Adipocyte (in vitro differentiated cells): Measurements from ENCODE around the gene TFR2.
"Not testable (repeated sequence)": the region's sequence is repeated elsewhere in the genome, so short reads cannot be mapped to it uniquely, and the experiment has no call there.

Experiments
- DNase-seq: peaks from one replicate; pipeline ENCODE4 v3.0.0-alpha.2; 2015; ENCODE audit warnings: low read depth
- H3K27me3 ChIP-seq: replicated peaks from 2 replicates; pipeline ENCODE4 v1.7.0; 2013; ENCODE audit warnings: mild to moderate bottlenecking, low read length, moderate library complexity; ENCODE audit not compliant: control insufficient read depth, insufficient read depth
- H3K36me3 ChIP-seq: 2 replicates; pipeline ENCODE4 v1.7.0; 2013; ENCODE audit warnings: low read length, mild to moderate bottlenecking, moderate library complexity; ENCODE audit not compliant: control insufficient read depth, insufficient read depth, severe bottlenecking
- H3K4me1 ChIP-seq: 2 replicates; pipeline ENCODE4 v1.7.0; 2013; ENCODE audit warnings: mild to moderate bottlenecking, low read length, moderate library complexity; ENCODE audit not compliant: control insufficient read depth, insufficient read depth
- H3K4me3 ChIP-seq: 2 replicates; pipeline ENCODE4 v1.7.0; 2013; ENCODE audit warnings: mild to moderate bottlenecking, low read length, moderate library complexity
- H3K9ac ChIP-seq: 2 replicates; pipeline ENCODE4 v1.7.0; 2013; ENCODE audit warnings: mild to moderate bottlenecking, low read length, moderate library complexity
- H3K9me3 ChIP-seq: 2 replicates; pipeline ENCODE4 v1.7.0; 2013; ENCODE audit warnings: mild to moderate bottlenecking, low read length, moderate library complexity; ENCODE audit not compliant: control insufficient read depth

The TFR2 gene

DNA sequence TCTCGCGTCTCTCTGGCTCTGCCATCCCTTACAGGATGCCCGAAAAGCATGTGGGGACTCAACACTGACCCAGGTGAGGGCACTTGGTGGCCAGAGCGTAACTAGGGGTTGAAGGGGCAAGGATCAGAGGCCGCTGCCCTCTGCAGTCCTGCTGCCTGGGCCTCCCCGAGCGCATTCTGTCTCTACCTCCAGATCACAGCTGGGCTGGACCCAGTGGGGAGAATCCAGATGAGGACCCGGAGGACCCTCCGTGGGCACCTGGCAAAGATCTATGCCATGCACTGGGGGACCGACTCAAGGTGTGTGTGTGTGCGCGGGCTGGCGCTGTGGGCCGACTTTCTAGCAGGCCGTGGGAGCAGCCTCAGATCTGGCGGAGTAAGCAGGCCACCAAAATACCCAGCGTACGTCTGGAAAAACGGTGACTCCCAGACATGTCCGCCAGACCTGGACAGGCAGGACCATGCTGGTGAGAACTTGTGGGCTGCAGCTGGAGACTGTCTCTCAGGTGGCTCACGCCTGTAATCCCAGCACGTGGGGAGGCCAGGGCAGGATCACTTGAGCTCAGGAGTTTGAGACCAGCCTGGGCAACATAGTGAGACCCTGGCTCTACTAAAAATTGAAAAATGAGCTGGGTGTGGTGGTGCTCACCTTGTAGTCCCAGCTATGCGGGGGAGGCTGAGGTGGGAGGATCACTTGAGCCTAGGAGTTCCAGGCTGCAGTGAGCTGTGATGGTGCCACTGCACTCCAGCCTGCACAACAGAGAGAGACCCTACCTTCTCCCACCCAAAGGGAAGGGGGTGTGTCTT is 35.4 kb upstream of the TFR2 start:
- Histone ChIP-seq H3K9me3 (no peaks in the 10 kb centered on the region), H3K4me3 (peak overlapping the region; percentile 73), H3K27me3 (no peaks in the 10 kb centered on the region), H3K9ac (peak overlapping the region; percentile 62), H3K4me1 (peaks cover 28% of the 10 kb centered on the region), H3K36me3 (peaks cover 36% of the 10 kb centered on the region)
- no peak for DNase-seq

GRCh38 chr7:100675581-100676350 is 34.4 kb upstream of the TFR2 start:
- Histone ChIP-seq H3K9ac (peak overlapping the region; percentile 78), H3K9me3 (no peaks in the 10 kb centered on the region), H3K27me3 (no peaks in the 10 kb centered on the region), H3K4me1 (peaks cover 25% of the 10 kb centered on the region), H3K4me3 (peak overlapping the region; percentile 95), H3K36me3 (peaks cover 32% of the 10 kb centered on the region)
- DNase-seq = peak; percentile 73

- Histone ChIP-seq H3K36me3 (peaks cover 32% of the 10 kb centered on the region), H3K27me3 (no peaks in the 10 kb centered on the region), H3K4me1 (peaks cover 18% of the 10 kb centered on the region), H3K9me3 (no peaks in the 10 kb centered on the region), H3K4me3 (peak overlapping the region; percentile 95), H3K9ac (peak overlapping the region; percentile 94)
- peak; percentile 61 for DNase-seq
These were observed 33.7 kb upstream of the TFR2 start for GRCh38 chr7:100675105-100675451.

DNA sequence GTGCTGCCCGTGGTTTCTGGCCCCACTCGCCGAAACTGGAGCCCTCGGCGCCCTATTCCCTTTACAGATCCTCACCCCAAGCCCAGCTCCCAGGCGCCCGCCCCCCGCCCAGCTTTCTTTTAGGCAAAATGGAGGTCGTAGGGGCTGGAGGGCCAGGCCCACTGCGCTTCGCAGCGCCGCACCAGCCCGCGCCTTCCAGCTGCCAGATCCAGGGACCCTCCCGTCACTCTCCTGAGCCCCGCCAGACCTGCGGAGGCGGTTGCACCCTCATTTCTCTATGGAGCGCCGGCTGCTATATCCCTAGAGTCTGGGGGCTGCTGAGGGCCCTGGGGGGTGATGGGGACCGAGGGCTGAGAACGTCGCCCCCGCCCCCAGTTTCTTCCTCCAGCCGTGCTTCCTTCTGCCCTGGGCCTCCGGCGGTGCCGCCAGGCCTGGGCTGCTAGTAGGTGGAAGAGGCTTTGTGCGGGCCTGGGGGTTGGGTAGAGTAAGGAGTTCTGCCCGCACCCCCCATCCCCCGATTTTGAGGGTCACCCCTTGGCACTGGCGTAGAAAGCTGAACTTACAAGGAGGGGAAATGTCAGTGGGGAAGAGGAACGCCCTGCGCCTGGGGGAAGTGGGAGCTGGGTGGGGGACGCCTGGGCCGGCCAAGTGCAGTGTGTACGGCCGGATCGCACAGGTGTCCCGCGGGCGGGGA is 33.2 kb upstream of the TFR2 start:
- no peaks in the 10 kb centered on the region for H3K9me3 ChIP-seq
- no peak for DNase-seq
- peak overlapping the region; percentile 94 for H3K9ac ChIP-seq
- H3K4me1 ChIP-seq = peaks cover 12% of the 10 kb centered on the region
- H3K36me3 ChIP-seq = peaks cover 30% of the 10 kb centered on the region
- peak overlapping the region; percentile 95 for H3K4me3 ChIP-seq
- no peaks in the 10 kb centered on the region for H3K27me3 ChIP-seq

- no peaks in the 10 kb centered on the region for H3K27me3 ChIP-seq
- peak; percentile 59 for DNase-seq
- H3K9ac ChIP-seq = peak overlapping the region; percentile 94
- H3K9me3 ChIP-seq = no peaks in the 10 kb centered on the region
- peak overlapping the region; percentile 95 for H3K4me3 ChIP-seq
- peaks cover 26% of the 10 kb centered on the region for H3K36me3 ChIP-seq
- peaks cover 9% of the 10 kb centered on the region for H3K4me1 ChIP-seq
These were observed 32.6 kb upstream of the TFR2 start for GRCh38 chr7:100673942-100674410.

- Histone ChIP-seq H3K4me1 (peaks cover 7% of the 10 kb centered on the region), H3K4me3 (peak within 1 kb of the TSS; percentile 95), H3K27me3 (no peaks in the 10 kb centered on the region), H3K9ac (peak within 1 kb of the TSS; percentile 94), H3K36me3 (peaks cover 22% of the 10 kb centered on the region), H3K9me3 (no peaks in the 10 kb centered on the region)
- peak; percentile 99 for DNase-seq
These were observed 32.1 kb upstream of the TFR2 start, which contains the start of gene GNB2 for GRCh38 chr7:100673302-100673941. Gene GNB2, plus strand, starts transcription at chr7:100673740. Its CDS starts 2,526 bp downstream, at chr7:100676266.

DNA sequence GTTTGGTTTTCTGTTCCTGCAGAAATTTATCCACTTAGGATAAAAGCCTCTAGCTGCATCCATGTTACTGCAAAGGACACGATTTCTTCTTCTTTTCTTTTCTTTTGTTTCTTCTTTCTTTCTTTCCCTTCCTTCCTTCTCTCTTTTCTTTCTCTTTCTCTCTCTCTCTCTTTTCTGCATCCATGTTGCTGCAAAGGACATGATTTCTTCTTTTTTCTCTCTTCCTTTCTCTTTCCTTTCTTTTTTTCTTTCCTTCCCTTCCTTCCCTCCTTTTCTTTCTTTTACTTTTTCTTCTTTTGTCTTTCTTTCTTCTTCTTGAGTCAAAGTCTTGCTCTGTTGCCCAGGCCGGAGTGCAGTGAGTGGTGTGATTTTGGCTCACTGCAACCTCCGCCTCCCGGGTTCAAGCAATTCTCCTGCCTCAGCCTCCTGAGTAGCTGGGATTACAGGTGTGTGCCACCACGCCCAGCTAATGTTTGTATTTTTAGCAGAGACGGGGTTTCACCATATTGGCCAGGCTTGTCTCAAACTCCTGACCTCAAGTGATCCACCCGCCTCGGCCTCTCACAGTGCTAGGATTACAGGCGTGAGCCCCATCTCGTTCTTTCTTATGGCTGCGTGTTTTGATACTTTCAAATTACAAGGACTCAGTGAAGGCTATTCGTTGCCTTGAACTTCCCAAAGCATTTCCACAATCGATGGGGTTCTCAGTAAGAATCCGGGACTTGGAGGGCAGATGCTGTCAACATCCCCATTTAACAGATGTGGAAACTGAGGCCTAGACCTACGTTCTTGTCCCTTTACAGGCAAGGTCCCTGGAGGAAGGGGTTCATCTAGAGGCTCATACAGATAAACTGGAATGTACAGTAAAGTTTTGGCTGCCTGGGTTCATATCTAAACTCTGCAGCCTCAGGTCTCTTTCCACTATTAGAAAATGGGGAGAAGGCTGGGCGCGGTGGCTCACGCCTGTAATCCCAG is 30.3 kb upstream of the TFR2 start:
- H3K9me3 ChIP-seq = no peaks in the 10 kb centered on the region
- no peak overlapping the region for H3K9ac ChIP-seq
- no peak overlapping the region for H3K4me3 ChIP-seq
- peaks cover 4% of the 10 kb centered on the region for H3K36me3 ChIP-seq
- no peak for DNase-seq
- peaks cover 4% of the 10 kb centered on the region for H3K4me1 ChIP-seq
- H3K27me3 ChIP-seq = no peaks in the 10 kb centered on the region

- H3K4me3 ChIP-seq = no peak overlapping the region
- peaks cover 4% of the 10 kb centered on the region for H3K27me3 ChIP-seq
- H3K36me3 ChIP-seq = no peaks in the 10 kb centered on the region
- DNase-seq = no peak
- no peak overlapping the region for H3K9ac ChIP-seq
- H3K9me3 ChIP-seq = no peaks in the 10 kb centered on the region
- H3K4me1 ChIP-seq = no peaks in the 10 kb centered on the region
These were observed 28.7 kb upstream of the TFR2 start for GRCh38 chr7:100670074-100670473.

DNA sequence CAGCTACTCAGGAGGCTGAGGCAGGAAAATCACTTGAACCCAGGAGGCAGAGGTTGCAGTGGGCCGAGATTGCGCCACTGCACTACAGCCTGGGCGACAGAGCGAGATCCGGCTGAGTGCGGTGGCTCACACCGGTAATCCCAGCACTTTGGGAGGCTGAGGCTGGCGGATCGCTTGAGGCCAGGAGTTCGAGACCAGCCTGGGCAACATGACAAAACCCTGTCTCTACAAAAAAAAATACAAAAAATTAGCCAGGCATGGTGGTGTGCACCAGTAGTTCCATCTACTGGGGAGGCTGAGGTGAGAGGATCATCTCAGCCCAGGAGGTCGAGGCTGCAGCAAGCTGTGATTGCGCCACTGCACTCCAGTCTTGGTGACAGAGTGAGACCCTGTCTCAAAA is 27.8 kb upstream of the TFR2 start:
- H3K9me3 ChIP-seq, H3K4me1 ChIP-seq, H3K27me3 ChIP-seq, H3K36me3 ChIP-seq, DNase-seq, H3K4me3 ChIP-seq, H3K9ac ChIP-seq: not testable (repeated sequence)

GRCh38 chr7:100668069-100668449 is 26.7 kb upstream of the TFR2 start:
- H3K36me3 ChIP-seq = no peaks in the 10 kb centered on the region
- no peak overlapping the region for H3K9ac ChIP-seq
- no peak for DNase-seq
- H3K4me3 ChIP-seq = no peak overlapping the region
- no peaks in the 10 kb centered on the region for H3K4me1 ChIP-seq
- no peaks in the 10 kb centered on the region for H3K9me3 ChIP-seq
- peaks cover 6% of the 10 kb centered on the region for H3K27me3 ChIP-seq
